GM12878 (cell line): Measurements from ENCODE around the gene ZMIZ2. TPM values are rescaled to one million over a fixed set of nuclear protein-coding genes. Genes with fewer than 3 reads are reported as not detected.

Source experiments
- PKNOX1 ChIP-seq: fragments of 450-650 bp; IDR thresholded peaks from 2 replicates; pipeline ENCODE4 v1.6.1; 2016; ENCODE audit warnings: mild to moderate bottlenecking
- polyA plus RNA-seq, 11 experiments: library from polyadenylated mRNA; depleted of rRNA in 4 of 11; unstranded in 6 of 11; stranded (reverse) in 5 of 11; fragments of >200 nt; fragmentation: Nextera tagmentation in 4 of 11; fragmentation: Illumina TruSeq in 1 of 11; extraction: Ambion mirVana in 4 of 11; extraction: Trizol in 1 of 11; gene quantifications; 1 replicate in 1 of 11; 2 replicates in 10 of 11; pipeline versions ENCODE4 v1.2.1 to v1.2.3, GENCODE V29; 2011 to 2016; ENCODE audit warnings: inconsistent platforms in 2 of 11, missing spikeins in 2 of 11, low read depth in 1 of 11
- total RNA-seq, 4 experiments: library from RNA; depleted of rRNA in 3 of 4; stranded (reverse); fragments of >200 nt in 3 of 4; fragmentation: Illumina TruSeq in 1 of 4; extraction: Trizol in 1 of 4; gene quantifications; 2 replicates each; pipeline versions ENCODE4 v1.2.1 to v1.2.3, GENCODE V29; 2013 to 2021
- TF ChIP-seq, protein P1 (sequence below): fragments of 450-650 bp; conservative IDR thresholded peaks from 2 replicates; pipeline ENCODE4 v1.6.1; 2017; ENCODE audit warnings: mild to moderate bottlenecking, moderate library complexity
- TF ChIP-seq, protein P2 (sequence below): IDR thresholded peaks from 2 replicates; pipeline ENCODE4 v1.6.1; 2012; ENCODE audit warnings: improper control_type of control experiment, low read depth, low read length; ENCODE audit not compliant: insufficient replicate concordance

The ZMIZ2 gene
- total and polyA plus RNA-seq, 10 of the 15 experiments (the other 5 are each of a cell fraction or from before 2014, with no cell fraction given), result 0.71 to 158 (median 17.0) TPM

DNA sequence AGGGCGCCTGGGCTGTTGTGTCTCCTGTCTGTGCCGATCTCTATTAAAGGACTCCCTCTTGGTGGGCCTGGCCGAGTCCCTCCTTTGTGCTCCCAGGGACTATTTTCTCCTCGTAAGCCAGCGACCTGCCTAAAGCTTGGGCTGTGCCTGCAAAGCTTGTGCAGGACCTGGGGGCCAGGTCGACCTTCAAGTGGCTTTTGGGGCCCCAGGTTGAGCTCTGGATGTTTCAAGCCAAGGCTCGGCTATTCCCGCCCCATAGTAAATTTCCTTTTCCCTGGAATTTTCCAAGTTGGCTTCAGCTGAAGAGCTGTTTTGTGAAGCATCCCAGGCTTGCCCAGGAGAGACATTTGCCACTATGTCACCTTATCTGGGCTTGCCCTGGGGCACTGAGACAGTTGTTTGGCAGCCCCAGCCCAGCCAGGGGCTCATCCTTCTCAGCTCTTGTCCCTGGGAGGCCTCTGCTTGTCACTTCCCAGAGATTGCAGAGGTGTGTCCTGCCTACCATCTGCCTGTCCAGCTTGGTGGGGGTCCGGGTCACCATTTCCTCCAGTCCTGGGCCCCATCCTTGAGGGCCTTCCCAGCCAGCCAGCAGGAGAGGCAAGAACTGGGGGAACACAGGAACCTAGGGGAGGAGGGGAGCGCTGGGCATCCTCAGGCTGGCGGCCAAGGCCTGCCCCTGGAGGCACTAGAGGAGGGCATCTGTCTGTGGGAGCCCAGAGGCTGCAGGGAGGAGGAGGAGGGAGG is 20.2 kb downstream of the ZMIZ2 start (continued):
- no peak for TF ChIP-seq PKNOX1
- TF ChIP-seq, protein P1, sequence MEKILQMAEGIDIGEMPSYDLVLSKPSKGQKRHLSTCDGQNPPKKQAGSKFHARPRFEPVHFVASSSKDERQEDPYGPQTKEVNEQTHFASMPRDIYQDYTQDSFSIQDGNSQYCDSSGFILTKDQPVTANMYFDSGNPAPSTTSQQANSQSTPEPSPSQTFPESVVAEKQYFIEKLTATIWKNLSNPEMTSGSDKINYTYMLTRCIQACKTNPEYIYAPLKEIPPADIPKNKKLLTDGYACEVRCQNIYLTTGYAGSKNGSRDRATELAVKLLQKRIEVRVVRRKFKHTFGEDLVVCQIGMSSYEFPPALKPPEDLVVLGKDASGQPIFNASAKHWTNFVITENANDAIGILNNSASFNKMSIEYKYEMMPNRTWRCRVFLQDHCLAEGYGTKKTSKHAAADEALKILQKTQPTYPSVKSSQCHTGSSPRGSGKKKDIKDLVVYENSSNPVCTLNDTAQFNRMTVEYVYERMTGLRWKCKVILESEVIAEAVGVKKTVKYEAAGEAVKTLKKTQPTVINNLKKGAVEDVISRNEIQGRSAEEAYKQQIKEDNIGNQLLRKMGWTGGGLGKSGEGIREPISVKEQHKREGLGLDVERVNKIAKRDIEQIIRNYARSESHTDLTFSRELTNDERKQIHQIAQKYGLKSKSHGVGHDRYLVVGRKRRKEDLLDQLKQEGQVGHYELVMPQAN, result no peak
- TF ChIP-seq, protein P2, sequence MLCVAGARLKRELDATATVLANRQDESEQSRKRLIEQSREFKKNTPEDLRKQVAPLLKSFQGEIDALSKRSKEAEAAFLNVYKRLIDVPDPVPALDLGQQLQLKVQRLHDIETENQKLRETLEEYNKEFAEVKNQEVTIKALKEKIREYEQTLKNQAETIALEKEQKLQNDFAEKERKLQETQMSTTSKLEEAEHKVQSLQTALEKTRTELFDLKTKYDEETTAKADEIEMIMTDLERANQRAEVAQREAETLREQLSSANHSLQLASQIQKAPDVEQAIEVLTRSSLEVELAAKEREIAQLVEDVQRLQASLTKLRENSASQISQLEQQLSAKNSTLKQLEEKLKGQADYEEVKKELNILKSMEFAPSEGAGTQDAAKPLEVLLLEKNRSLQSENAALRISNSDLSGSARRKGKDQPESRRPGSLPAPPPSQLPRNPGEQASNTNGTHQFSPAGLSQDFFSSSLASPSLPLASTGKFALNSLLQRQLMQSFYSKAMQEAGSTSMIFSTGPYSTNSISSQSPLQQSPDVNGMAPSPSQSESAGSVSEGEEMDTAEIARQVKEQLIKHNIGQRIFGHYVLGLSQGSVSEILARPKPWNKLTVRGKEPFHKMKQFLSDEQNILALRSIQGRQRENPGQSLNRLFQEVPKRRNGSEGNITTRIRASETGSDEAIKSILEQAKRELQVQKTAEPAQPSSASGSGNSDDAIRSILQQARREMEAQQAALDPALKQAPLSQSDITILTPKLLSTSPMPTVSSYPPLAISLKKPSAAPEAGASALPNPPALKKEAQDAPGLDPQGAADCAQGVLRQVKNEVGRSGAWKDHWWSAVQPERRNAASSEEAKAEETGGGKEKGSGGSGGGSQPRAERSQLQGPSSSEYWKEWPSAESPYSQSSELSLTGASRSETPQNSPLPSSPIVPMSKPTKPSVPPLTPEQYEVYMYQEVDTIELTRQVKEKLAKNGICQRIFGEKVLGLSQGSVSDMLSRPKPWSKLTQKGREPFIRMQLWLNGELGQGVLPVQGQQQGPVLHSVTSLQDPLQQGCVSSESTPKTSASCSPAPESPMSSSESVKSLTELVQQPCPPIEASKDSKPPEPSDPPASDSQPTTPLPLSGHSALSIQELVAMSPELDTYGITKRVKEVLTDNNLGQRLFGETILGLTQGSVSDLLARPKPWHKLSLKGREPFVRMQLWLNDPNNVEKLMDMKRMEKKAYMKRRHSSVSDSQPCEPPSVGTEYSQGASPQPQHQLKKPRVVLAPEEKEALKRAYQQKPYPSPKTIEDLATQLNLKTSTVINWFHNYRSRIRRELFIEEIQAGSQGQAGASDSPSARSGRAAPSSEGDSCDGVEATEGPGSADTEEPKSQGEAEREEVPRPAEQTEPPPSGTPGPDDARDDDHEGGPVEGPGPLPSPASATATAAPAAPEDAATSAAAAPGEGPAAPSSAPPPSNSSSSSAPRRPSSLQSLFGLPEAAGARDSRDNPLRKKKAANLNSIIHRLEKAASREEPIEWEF, result no peak
